Measurements from ENCODE around the gene PGAP1.
A peak's percentile ranks its signal among the peaks of the same experiment; 100 is the strongest.

Gene PGAP1

DNA sequence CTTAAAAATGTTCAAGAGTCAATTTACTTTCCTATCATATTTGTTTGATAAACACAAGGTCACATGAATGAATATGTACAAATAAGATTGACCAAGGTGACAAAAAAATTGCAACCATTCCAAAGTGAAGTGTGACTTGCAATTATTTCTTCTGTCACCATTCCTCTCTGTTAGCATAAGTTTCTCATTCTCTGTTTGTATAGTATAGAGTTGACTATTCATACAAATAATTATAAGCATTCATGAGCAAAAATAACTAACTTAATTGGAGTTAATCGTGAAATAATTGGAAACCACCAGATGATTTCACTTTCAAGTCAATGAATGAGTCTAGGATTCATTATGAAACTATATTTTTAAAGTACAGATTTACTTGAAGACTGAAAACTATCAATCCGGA is 42.1 kb downstream of the PGAP1 start:
- DNase-seq (ENCODE audit: low spot score): no peak

DNA sequence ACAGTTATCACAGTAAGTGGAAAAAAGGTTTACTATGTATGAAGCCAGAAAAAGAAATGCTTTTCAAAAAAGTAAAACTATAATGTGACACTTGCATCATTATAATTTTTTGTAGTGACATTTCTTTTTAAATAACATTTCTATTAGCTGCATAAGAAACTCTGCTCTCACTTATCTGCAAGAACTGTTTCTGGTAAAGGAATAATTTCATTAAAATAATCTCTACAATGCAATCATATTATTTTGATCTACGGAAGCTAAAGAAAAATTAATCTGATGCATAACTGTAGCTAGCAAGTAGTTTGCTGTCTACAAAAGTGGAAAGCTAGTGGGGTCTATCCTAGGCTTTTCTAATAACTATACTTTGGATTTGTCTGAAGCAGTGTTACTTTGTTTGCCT is 50.1 kb downstream of the PGAP1 start:
- no peak for DNase-seq (ENCODE audit: low spot score)

GRCh38 chr2:196875414-196875813 is 51.1 kb downstream of the PGAP1 start:
- no peak for DNase-seq (ENCODE audit: low spot score)

DNA sequence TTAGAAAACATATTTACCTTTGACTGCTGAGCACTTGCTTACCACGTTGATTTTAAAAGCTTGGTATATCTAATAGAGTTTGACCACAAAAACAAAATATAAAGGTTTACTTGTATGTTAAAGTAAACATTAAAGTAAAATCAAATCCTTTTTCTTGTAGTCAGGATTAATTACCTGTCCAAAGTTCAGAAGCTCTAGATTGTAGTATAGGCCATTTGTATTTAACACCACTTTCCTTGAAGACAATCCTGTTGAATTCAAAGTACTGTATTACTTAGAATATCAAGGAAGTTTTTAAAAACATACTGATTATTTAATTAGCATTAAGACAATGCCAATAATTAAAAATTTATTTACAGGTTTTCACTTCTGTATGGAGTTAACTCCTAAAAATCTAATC is 53.0 kb downstream of the PGAP1 start:
- DNase-seq (ENCODE audit: low spot score): no peak

GRCh38 chr2:196854629-196855028 is 71.9 kb downstream of the PGAP1 start:
- no peak for DNase-seq (ENCODE audit: low spot score)

DNA sequence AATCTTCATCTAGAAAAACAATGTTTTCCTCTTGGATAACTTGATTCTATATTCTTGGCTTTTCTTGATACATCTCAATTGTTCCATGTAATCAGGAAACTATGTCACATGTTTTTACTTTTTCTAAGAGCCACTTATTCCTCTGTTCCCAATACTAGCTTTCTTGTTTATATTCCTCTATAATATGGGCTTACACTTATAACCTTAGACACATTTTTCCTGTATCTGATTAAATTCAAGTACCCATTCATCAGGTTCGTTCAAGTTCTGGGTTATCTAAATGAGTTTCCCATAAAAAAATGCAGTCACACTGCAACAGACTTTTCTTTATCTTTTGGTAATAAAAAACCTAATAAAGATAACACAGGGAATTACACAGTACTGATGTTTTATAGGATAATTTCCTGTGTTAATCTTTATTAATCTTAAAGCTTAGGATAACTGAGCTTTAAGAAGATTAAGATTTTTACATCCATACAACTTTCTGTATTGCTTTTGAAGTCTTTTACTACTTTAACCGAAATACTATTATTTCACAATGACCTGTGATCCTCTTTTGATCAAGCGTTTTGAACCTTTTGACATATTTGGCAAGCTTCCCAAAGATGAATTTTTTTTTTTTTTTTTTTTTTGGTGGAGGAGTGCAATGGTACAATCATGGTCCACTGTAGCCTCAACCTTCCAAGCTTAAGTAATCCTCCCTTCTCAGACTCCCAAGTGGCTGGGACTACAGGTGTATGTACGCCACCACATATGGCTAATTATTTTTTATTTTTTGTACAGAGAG is 73.0 kb downstream of the PGAP1 start:
- no peak for DNase-seq (ENCODE audit: low spot score)

- DNase-seq (ENCODE audit: low spot score): no peak
These were observed 75.4 kb downstream of the PGAP1 start for GRCh38 chr2:196851088-196851487.

DNA sequence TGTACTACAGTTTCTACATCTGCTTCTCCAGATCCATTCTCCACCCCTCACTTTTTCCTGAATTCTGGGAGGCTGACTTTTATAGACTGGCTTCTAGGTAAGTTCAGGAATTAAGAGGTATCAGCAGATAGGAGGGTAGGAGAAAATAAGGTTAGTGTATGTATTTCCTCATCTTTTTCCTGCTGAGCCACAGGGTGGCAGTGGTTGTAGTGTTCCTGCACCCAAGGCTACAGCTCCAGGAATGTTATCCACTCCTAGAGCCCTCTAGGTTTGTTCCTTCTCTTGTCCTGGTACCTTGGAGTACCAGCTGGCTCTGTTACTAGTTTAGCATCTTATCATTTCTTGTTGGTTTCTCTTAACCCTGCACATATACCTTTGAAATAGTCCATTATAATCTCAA is 76.6 kb downstream of the PGAP1 start:
- peak; percentile 52 for DNase-seq (ENCODE audit: low spot score)

- no peak for DNase-seq (ENCODE audit: low spot score)
These were observed 80.2 kb downstream of the PGAP1 start for GRCh38 chr2:196846295-196846694.

GRCh38 chr2:196845371-196845770 is 81.1 kb downstream of the PGAP1 start:
- no peak for DNase-seq (ENCODE audit: low spot score)

DNA sequence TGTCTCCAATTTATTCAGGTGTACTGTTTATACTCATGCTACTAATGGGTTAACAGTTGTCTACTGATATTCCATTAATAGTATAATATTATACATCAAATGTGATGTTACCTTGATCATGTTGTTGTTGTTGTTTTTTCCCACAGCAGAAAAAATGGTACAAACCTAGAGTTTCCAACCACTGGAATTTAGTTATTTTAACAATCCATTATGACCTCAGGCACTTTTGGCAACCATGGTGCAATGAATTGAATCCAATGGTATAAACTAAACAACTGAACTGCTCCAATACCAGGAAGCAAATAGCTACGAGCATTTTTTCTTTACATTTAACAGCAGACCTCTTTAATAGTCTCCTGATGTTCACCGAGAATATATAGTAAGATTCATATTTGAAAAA is 86.3 kb downstream of the PGAP1 start:
- DNase-seq (ENCODE audit: low spot score): no peak

- DNase-seq (ENCODE audit: low spot score): no peak
These were observed 86.9 kb downstream of the PGAP1 start for GRCh38 chr2:196839574-196839973.

- DNase-seq (ENCODE audit: low spot score): no peak
These were observed 90.1 kb downstream of the PGAP1 start for GRCh38 chr2:196836440-196836839.

DNA sequence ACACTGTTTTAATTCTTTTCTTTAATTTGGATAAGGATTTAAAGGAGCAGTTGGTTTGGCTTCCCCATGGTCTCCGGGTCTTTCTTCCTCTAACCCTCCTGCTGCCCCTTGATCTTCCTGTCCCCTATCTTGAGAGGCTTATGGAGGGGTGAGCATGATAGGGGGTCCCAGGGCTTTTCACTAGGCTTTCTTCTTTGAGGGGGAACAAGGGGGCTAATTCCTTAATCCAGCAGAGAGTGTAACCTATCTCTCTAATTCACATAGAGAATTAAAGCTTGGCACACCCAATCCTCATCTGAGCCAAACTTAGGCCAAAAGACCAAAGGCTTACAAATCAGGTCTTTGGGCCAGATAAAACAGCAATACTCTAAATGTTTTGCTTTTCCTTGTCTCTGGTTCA is 95.8 kb downstream of the PGAP1 start:
- DNase-seq (ENCODE audit: low spot score): no peak

- no peak for DNase-seq (ENCODE audit: low spot score)
These were observed 99.2 kb downstream of the PGAP1 start for GRCh38 chr2:196827356-196827755.

GRCh38 chr2:196823750-196824522 is 102.6 kb downstream of the PGAP1 start:
- peak; percentile 73 for DNase-seq (ENCODE audit: low spot score)

GRCh38 chr2:196821195-196821594 is 105.3 kb downstream of the PGAP1 start:
- peak; percentile 29 for DNase-seq (ENCODE audit: low spot score)

DNA sequence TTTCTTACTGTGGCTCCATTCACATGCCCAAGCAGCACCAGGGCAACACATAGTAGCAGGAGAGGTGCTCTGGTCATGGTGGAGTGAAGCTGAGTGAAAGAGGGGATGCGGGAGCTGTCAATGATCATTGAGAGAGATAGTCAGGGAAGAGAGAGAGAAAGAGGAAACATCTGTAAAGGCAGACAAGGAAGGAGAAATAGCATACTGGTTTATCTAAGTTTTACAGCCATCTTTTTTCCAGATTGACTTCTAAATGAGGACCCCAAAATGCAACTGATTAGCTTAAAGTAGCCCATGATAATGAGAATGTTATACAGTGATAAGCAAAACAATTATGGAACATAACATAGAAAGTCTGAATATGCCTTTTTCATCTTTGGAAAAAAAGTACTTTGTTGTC is 117.2 kb downstream of the PGAP1 start, which contains the start of gene C2orf66:
Gene C2orf66 (minus strand): TSS at position 96 of the 400 bp plus-strand sequence. CDS start 19 bp downstream, at position 77.
- no peak for DNase-seq (ENCODE audit: low spot score)

GRCh38 chr2:196808083-196808665 is 118.3 kb downstream of the PGAP1 start:
- DNase-seq (ENCODE audit: low spot score): no peak

GRCh38 chr2:196804381-196804780 is 122.1 kb downstream of the PGAP1 start:
- DNase-seq (ENCODE audit: low spot score): peak; percentile 16

GRCh38 chr2:196802401-196802800 is 124.1 kb downstream of the PGAP1 start:
- no peak for DNase-seq (ENCODE audit: low spot score)

GRCh38 chr2:196801674-196802261 is 124.7 kb downstream of the PGAP1 start:
- no peak for DNase-seq (ENCODE audit: low spot score)

DNA sequence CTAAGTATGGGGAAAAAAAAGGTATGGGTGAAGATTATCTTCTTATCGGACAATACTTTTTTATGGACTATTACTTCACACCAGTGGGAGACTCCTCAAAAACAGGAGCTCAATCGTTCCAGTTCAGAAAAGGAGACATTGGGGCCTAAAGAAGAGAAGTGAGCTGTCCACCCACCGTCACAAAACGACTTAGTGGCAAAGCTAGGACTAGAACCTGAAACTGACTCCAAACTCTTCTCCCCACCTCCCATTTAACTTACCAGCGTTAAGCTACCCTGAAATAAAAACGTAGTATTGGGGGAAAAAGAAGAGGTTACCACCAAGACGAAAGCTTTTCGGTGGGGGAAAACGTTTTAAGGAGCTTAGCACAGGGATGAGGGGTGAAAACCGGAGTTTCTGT is 127.5 kb downstream of the PGAP1 start:
- DNase-seq (ENCODE audit: low spot score): peak; percentile 11
